CD4-positive, alpha-beta T cell treated with Interleukin-17A for 1 hour (primary cell): ENCODE measurements around the gene MFSD6L.

Experiments used
- DNase-seq: peaks from one replicate; pipeline ENCODE4 v3.0.0-alpha.2; 2020

MFSD6L gene

DNA sequence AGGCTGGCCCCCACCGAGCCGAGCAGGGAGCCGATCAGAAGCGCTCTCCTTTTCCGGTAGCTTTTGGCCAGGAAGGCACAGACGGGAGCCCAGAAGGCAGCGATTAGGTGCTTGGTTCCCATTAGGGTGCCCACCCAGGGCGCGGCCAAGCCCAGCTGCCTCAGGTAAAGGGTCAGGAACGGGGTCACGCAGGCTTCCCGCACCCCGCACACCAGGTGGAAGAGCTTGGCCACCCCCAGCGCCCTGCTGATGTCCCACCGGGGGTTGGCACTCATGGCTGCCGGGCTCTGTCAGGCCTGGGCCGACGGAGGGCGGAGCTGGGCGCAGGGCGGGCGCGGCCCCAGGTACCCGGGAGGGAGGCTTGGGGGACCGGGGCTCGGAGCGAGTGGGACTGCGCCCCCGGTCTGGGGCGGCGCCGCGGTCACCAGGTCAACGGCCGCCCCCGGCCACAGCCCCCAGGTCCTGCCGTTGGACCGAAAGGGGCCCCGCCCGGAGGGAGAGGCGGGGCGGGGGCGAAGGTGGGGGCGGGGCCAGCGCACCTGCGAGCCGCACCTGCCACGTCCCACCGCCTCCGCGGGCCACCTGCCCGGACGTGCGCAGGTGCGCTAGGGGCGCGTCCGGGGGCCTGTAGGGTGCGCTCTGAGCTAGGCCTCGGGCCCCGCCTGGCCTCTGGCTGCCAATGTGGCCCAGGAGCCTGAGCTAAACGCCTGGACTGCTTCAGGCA lies at the start of gene MFSD6L:
Gene MFSD6L (minus strand): TSS at position 520 of the 724 bp plus-strand sequence. CDS start 245 bp downstream, at position 275.
- no peak for DNase-seq

GRCh38 chr17:8847891-8848290 lies 48.7 kb upstream of the MFSD6L start:
- no peak for DNase-seq

DNA sequence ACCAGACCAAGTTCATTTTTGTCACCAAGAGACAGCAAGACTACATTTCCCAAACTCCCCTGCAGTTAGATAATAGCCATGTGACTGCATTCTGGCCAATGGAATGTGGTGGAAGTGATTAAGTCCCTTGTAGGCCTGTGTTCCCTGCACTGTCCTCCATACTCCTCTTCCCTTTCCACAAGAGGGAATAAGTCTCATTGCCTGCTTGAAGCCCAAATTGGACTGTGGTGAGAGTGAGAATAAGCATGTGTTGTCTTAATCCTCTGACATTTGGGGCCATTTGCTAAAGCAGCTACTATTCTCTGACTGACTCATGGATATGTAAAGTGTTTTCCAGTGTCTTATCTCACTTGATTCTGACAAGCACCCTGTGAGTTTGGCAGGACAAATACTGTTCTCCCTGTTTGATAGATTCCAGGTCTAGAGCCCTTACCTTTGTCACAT lies 47.6 kb upstream of the MFSD6L start:
- DNase-seq: peak; percentile 14

DNA sequence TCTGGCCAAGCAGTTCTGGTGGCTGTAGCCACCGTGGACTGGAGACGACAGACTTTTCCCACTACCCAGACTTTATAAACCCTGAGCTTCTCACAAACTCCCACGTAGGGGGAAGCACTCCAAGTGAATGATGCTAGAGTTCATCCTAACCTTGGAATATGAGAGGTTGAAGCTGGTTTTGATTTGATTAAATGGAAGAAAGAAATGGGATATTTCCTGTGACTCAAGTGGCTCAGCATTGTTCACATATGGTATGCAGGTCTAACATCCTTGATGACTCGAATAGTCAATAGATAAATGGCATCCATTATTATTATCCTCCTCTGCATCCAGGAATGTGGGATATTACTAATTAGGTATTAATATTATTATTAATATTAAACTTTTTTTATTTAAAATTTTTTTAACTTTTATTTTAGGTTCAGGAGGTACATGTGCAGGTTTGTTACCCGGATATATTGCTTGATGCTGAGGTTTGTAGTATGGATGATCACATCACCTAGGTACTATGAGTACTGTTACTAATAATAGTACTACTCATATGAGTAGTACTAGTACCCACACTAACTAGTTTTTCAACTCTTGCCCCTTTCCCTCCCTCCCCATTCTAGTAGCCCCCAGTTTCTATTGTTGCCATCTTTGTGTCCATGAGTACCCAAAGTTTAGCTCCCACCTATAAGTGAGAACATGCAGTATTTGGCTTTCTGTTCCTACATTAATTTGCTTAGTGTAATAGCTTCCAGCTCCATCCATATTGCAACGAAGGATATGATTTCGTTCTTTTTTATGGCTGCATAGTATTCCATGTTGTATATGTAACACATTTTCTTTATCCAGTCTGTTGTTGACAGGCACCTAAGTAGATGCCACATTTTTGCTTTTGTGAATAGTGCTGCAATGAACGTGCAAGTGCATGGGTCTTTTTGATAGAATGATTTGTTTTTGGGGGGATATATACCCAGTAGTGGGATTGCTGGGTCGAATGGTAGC lies 45.4 kb upstream of the MFSD6L start:
- DNase-seq: no peak

DNA sequence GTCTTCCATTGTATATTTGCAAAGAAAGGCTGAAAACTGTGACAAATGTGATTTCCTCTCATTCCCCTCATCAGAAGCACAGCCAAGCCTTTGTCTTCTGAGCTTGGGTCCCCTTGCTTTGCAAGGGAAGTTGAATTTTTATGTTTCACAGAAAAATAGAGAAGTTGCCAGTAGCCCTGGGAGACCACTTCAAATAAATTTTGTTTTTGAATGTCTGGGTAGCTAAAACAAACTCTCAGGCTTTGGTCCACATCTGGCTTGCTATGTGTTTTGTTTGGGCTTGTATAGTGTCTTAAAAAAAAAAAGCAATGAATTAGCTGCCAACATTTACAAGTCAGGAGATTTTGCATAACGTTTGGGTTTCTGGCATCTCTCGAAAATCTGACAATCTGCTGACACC lies 44.2 kb upstream of the MFSD6L start:
- no peak for DNase-seq

GRCh38 chr17:8841844-8842243 lies 42.7 kb upstream of the MFSD6L start:
- DNase-seq: no peak

DNA sequence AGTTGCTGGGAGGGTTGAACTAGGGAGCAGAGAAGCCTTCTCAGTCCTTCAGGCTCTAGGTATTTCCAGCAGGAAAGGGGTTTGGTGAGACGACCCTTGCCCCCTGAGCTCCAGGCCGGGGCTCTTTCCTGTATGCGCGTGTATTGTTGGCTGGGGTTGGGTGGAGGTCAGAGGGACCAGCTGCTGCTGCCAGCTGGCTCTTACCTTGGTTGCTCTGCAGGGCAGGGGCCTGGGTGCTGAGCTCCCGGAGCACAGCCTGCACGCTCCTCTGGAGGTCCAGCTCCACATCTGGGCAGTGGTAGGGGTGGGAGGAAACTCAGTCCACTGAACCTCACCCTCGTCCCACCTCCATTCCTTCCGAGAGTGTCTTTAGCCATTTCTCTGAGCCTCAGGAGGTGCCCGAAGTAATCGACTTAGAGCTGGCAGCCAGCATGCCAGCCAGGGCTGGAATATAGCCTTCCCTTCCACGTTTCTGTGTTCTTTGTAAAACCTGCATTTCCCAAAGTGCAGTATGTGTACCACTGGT lies 40.3 kb upstream of the MFSD6L start:
- DNase-seq: no peak

- DNase-seq: no peak
Measured at GRCh38 chr17:8838551-8839095, 39.5 kb upstream of the MFSD6L start.

GRCh38 chr17:8837563-8838075 lies 38.5 kb upstream of the MFSD6L start:
- DNase-seq: no peak

DNA sequence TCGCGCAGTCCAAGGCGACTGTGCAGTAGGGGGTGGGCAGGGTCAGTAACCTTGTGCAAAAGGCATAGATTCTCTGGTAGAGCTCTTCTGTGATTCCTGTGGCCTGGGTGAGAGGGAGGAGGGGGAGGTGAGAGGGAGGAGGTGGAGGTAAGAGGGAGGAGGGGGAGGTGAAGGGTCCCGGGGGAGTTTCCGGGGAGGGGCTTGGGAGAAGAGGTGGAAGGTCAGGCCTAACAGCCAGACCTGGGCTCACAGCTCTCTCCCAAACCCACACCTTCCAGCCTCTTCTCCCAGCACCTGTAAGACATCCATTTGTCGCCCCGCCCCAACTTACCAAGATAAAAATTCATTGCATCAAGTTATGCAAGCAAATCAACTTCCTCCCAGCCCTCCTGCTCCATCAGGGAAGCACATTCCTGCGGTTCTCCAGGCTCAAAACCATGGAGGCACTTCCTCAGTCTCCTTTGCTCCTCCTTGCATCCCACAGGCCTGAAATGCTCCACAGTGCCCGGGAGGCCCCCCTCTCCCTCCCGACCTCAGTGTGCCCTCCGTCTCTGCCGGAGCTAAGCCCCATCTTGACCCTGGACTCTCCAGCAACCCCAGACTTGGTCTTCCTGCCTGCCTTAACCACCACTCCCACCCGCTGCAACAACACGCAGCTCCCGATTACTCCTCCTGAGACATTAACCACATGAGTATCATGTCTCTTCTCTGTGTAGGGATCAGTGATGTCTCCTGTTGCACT lies 37.8 kb upstream of the MFSD6L start:
- no peak for DNase-seq

GRCh38 chr17:8835631-8836364 lies 36.6 kb upstream of the MFSD6L start:
- no peak for DNase-seq

DNA sequence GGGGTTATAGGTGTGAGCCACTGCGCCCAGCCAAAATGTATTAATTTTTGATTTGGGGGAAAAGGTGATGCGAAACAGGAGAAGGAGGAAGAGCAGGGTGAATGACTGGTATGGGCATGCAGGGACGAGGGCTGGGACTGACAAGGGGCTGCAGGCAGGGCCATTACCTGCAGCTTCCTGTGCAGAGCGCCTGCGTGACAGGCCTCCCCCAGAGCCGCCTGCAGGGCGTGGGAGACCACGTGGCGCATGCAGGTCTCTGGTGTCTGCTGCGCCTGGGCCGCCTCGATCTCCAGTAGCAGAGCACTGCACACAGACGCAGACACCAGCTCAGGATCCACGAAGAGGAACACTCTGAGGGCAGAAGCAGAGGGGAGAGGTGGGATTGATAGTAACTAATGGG lies 35.9 kb upstream of the MFSD6L start:
- no peak for DNase-seq

DNA sequence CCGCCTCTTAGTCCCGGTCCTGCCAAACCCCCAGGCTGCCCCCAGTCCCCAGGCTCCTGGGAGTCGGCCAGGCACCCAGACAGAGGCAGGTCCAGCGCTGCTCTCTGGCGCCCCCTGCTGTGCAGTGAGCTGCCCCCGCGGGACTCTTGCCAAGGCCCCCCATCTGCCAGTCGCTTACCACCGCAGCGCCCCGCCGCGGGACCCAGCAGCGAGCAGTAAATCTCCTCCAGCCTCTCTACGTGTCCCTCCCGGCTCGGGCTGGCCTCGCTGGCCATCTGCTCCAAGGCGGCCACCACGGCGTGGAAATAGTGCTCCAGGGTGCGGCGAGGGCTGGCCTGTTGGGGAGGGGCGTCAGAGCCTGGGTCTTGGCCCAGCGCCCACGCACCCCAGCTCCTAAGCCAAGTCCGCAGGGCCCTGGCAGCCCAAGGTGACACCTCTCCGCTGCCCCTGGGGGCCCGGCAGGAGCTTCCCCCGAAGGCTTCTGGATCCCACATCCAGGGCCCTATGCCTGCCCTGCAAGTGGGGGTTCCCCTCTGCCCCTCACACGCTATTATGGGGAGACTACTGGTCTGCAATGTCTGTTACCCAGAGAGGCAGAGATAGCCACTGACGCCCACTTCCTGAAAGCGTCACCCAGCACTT lies 33.7 kb upstream of the MFSD6L start:
- DNase-seq: no peak

DNA sequence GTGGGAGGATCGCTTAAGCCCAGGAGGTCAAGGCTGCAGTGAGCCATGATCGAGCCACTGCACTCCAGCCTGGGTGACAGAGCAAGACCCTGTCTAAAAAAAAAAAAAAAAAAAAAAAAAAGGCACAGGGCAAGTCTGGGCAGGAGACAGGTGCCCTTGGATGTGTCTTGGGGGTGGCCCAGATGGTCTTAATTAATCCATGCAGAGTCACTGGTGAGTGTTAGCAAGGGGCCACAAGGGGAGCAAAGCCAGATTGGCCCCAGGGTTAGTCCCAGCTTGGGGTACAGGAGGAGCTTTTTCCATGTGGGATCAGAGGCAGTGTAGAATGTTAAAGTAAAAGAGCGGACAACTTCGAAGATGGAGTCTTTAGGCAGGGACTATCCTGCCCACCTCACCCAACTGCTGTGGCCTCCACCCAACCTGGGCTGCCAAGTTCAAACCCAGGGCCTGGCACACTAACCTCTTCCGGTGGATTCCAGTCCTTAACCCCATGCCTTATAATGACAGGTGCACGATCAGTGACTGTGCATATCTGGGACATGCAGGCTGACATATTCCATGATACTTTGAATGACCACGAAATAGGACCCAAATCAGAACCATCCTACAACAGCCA lies 32.2 kb upstream of the MFSD6L start:
- DNase-seq: no peak

DNA sequence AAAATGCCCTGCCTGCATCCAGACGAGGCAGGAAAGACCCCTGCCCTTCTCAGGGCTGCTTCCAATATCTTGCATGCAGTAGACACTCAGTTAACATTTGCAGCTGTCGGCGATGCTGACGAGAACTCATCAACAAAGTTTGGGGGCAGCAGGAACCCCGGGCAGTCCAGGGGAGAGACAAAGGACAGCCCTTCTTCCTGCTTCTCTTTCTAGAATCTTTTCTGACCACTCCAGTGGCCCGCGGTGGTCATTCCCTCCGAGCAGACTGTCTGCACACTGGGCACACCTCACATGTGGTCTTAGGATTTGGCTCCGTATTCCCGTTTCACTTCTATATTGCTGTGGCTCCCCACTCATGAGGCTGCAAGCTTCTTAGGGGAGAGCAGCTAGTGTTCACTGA lies 31.0 kb upstream of the MFSD6L start:
- DNase-seq: no peak

DNA sequence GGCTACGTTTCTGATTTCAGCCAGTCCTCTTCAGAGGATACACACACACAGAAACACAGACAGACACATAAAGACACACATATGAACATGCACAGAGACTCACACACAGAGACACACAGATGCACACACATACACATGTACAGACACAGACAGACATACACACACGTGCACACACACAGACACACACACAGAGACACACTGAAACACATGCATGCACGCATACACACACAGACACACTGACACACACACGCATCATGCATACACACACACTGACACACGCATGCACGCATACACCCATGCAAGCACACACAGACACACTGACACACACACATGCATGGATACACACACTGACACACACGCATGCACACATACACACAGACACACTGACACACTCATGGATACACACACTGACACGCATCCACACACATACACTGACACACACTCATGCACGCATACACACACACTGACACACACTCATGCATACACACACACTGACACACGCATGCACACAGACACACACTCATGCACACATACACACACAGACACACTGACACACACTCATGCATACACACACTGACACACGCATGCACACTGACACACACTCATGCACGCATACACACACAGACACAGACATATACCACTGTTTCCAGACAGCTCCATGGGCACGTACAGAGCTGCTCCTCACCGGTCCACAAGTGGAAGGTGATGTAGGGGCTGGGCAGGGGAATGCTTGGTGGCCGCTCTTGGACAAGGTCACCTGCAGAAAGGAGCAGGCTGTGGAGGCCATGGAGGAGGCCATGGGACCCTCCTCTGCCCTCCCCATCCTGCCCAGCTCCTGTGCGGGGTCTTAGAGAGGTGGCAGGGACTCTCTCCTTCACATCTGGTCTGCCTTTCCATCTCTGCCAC lies 30.1 kb upstream of the MFSD6L start:
- DNase-seq: no peak

DNA sequence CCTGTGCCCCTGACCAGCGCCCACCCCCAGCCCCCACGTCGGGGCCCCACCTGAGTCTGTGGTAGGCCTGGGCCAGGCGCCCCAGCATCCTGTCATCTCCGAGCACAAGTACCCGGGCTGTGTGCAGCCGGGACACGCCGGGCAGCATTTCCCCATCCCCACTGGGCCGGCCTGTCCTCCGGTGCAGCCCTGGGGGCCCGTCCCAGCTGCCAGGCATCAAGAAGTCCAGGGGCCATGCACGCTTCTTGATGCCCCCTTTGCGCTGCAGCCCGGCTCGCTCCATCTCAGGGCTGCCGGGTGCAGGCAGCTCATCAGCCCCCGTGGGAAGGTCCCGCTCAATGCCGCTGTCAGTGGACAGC lies 29.3 kb upstream of the MFSD6L start:
- DNase-seq: no peak

GRCh38 chr17:8826808-8827435 lies 27.8 kb upstream of the MFSD6L start:
- DNase-seq: no peak

- DNase-seq: no peak
Measured at GRCh38 chr17:8825802-8826201, 26.6 kb upstream of the MFSD6L start.
